Upper lobe of left lung (tissue), 4 donors: ENCODE measurements around the gene ZNF212.

Experiments
- CTCF ChIP-seq, 6 experiments: fragments of 450-650 bp in 4 of 6; fragments of 200-600 bp in 2 of 6; sonication (generic) in 2 of 6; IDR thresholded peaks; one replicate each; pipeline ENCODE4 v1.5.1; 2016 to 2019; ENCODE audit warnings: antibody characterized with exemption in 6 of 6
- POLR2A ChIP-seq, 4 donors: fragments of 450-650 bp; IDR thresholded peaks; one replicate each; pipeline ENCODE4 v1.5.1; 2016 to 2017; ENCODE audit warnings: antibody characterized with exemption in 4 of 4, mild to moderate bottlenecking in 2 of 4
- POLR2AphosphoS5 ChIP-seq, 2 donors: sonication (generic); formaldehyde crosslinking; IDR thresholded peaks; one replicate each; pipeline ENCODE4 v1.5.1; 2017; ENCODE audit warnings: antibody characterized with exemption in 2 of 2

GRCh38 chr7:149296368-149296767, 56.9 kb downstream of the ZNF212 start:
- no peak for TF ChIP-seq CTCF (IDR thresholded peaks at IDR 0.05)
- TF ChIP-seq POLR2AphosphoS5 (IDR thresholded peaks at IDR 0.05): no peak
- TF ChIP-seq POLR2A (IDR thresholded peaks at IDR 0.05): no peak
